ENCODE measurements around the gene CSPG4. TPM values are rescaled to one million over a fixed set of nuclear protein-coding genes. Genes with fewer than 3 reads are reported as not detected.

CSPG4 gene
- total RNA-seq, 1 experiment from 2014 or later: 2.0 TPM

GRCh38 chr15:75720297-75720696, 7.6 kb upstream of the CSPG4 start:
- no peak overlapping the region for H3T11ph ChIP-seq (ENCODE audit: low read length)
- H3K4me1 ChIP-seq (ENCODE audit: insufficient read depth, low read length): no peaks in the 10 kb centered on the region

More at GRCh38 chr15:75720297-75720696, 7.6 kb upstream of the CSPG4 start:
- Histone ChIP-seq H3K56ac (ENCODE audit: insufficient read length, low read depth, low read length) (no peak overlapping the region), H3K9me3 (ENCODE audit: control insufficient read depth, low read depth, low read length) (no peaks in the 10 kb centered on the region), H3K23me2 (ENCODE audit: insufficient read length, low read depth, low read length, poor library complexity, severe bottlenecking) (no peaks in the 10 kb centered on the region), H2BK120ac (ENCODE audit: low read depth, low read length, poor library complexity, severe bottlenecking) (no peak overlapping the region), H2BK5ac (ENCODE audit: insufficient read length, low read length) (no peak overlapping the region), H2BK20ac (ENCODE audit: low read depth, low read length, poor library complexity, severe bottlenecking) (no peak overlapping the region), H2AFZ (ENCODE audit: low read length) (no peak overlapping the region), H4K20me1 (ENCODE audit: control insufficient read depth, insufficient read depth, insufficient read length) (no peaks in the 10 kb centered on the region), H3K27ac (ENCODE audit: insufficient read length, low read depth, low read length) (no peak overlapping the region), H3K79me1 (ENCODE audit: insufficient read depth, low read depth, low read length, poor library complexity, severe bottlenecking) (no peaks in the 10 kb centered on the region), H2BK12ac (ENCODE audit: insufficient read length, low read depth, low read length) (no peak overlapping the region), H3K4ac (ENCODE audit: low read depth, low read length) (no peak overlapping the region), H3K9ac (ENCODE audit: extremely low read depth, insufficient read length, low read length) (no peak overlapping the region), H4K91ac (ENCODE audit: insufficient read length, low read depth, low read length) (no peak overlapping the region), H3K18ac (ENCODE audit: insufficient read length, low read depth, low read length) (no peak overlapping the region), H4K5ac (ENCODE audit: insufficient read length, low read depth, low read length) (no peak overlapping the region), H3K23ac (ENCODE audit: insufficient read length, low read depth, low read length) (no peak overlapping the region), H3K27me3 (ENCODE audit: insufficient read depth, low read length) (no peaks in the 10 kb centered on the region), H4K8ac (replicated peaks; ENCODE audit: insufficient read length, low read depth, low read length) (no peak overlapping the region), H3K4me2 (ENCODE audit: insufficient read depth, insufficient read length, low read length) (no peak overlapping the region), H3K79me2 (ENCODE audit: insufficient read depth, low read length) (no peaks in the 10 kb centered on the region), H3K14ac (ENCODE audit: insufficient read depth, low read length) (no peak overlapping the region), H2AK5ac (ENCODE audit: insufficient read length, low read length) (no peak overlapping the region), H2BK15ac (ENCODE audit: low read depth, low read length) (no peak overlapping the region)
- Mint-ChIP-seq H3K4me1 (peaks cover 2 to 7% of the 10 kb centered on the region in 2 experiments; a peak in 3 of 4 replicates), H3K27ac (no peak overlapping the region), H3K4me3 (no peak overlapping the region), H3K36me3 (ENCODE audit: insufficient read depth in 1 of 3, low read depth in 3 of 3) (no peaks in the 10 kb centered on the region), H3K27me3 (ENCODE audit: low read depth) (peaks cover 46% of the 10 kb centered on the region), H3K9me3 (no peaks in the 10 kb centered on the region)
- DNase-seq: no peak
- TF ChIP-seq, protein P1, sequence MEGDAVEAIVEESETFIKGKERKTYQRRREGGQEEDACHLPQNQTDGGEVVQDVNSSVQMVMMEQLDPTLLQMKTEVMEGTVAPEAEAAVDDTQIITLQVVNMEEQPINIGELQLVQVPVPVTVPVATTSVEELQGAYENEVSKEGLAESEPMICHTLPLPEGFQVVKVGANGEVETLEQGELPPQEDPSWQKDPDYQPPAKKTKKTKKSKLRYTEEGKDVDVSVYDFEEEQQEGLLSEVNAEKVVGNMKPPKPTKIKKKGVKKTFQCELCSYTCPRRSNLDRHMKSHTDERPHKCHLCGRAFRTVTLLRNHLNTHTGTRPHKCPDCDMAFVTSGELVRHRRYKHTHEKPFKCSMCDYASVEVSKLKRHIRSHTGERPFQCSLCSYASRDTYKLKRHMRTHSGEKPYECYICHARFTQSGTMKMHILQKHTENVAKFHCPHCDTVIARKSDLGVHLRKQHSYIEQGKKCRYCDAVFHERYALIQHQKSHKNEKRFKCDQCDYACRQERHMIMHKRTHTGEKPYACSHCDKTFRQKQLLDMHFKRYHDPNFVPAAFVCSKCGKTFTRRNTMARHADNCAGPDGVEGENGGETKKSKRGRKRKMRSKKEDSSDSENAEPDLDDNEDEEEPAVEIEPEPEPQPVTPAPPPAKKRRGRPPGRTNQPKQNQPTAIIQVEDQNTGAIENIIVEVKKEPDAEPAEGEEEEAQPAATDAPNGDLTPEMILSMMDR (conservative IDR thresholded peaks at IDR 0.05): no peak
- no CpG with 5 or more reads among the region's 7 CpGs for WGBS (ENCODE audit: extremely low coverage, insufficient read length, low lambda C conversion rate)

Data from H9 (cell line).